Cortex of kidney (tissue), 1 donor: Measurements from ENCODE around the gene CACNA1H.
"Not testable (repeated sequence)": the region's sequence is repeated elsewhere in the genome, so short reads cannot be mapped to it uniquely, and the experiment has no call there.

ENCODE experiments used
- DNase-seq: peaks from one replicate; lab custom pipeline; 2025; lab: John Stamatoyannopoulos, UW

The CACNA1H gene

DNA sequence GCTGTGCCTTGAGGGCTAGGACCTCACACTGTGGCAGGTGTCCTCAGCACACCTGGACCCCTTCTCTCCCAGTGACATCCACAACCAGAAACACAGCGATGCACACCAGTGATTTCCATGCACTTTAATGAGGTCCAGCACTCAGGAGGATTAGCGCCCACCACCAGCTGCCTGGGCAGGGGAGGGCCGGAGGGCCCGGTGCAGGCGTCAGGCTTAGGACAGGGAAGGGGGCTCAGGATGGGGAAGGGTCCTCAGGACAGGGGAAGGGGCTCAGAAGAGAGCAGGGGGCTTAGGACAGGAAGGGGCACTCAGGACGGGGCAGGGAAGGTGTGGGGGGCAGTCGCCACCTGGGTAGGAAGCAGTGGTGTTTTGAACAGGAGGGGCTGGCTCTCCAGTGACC lies 75.3 kb downstream of the CACNA1H start:
- not testable (repeated sequence) for DNase-seq

DNA sequence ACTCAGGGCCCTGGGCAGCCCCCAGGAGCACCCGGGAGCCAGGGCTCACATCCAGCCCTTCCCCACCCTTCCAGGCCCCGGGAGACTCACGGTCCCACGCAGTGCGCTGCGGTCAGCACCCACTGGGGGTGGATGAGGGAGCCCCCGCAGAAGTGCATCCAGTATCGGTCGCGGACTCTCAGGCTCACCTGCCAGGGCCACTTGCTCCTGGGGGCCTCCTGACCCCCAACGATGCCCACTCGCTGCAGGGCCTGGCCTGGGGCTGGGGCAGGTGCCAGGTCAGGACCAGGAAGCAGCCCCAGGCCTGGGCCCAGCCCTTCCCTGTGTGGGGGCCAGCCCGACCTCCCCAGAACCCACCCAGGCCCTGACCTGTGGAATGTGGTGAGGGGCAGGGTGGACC lies 76.6 kb downstream of the CACNA1H start:
- not testable (repeated sequence) for DNase-seq

DNA sequence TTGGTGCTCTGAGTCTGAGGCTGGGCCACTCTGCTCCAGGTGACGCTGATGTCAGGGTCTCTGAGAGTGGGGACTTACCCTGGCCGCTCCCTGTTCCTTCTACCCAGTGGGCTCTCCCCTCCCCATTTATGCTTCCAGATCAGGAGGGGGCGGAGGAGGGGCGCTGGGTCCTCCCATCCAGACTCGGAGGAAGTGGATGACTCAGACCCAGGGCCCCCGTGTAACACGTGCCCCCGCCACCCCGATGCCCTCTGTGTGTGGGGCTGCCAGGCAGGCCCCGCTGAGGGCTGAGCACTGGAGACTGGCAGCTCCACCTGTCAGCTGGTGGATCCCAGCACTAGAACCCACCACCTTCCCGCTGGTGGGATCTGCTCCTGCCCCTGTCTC lies 77.2 kb downstream of the CACNA1H start, which contains the start of gene TPSB2:
Gene TPSB2 (minus strand): TSS at position 101 of the 387 bp plus-strand sequence. CDS start 233 bp downstream, outside the sequence.
- DNase-seq, result not testable (repeated sequence)

DNA sequence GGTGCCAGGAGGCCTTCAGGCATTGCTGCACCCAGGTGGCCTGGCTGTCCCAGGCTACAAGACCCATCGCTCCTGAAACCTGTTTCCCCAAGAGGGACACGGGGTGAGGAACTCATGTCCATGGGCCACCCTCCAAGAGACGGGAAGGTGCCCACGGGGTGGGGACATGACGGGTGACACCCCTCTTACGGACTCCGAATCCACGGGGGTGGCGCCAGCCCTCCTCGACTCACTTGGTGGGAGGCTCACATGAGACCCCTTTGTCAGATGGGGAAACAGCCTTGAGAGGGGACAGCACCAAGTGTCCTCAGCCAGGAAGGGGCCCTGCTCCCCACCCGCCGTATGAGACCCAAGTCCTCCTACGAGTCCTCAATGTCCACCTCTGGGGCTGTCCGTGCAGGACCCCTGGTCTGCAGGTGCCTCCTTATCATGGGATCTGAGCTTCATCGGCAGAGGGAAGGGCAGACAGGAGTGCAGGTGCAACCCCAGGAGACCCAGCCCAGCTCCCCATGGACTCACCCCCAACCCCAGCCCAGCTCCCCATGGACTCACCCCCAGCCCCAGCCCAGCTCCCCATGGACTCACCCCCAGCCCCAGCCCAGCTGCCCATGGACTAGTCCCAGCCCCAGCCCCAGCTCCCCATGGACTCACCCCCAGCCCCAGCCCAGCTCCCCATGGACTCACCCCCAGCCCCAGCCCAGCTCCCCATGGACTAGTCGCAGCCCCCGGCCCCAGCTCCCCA lies 77.7 kb downstream of the CACNA1H start:
- not testable (repeated sequence) for DNase-seq

DNA sequence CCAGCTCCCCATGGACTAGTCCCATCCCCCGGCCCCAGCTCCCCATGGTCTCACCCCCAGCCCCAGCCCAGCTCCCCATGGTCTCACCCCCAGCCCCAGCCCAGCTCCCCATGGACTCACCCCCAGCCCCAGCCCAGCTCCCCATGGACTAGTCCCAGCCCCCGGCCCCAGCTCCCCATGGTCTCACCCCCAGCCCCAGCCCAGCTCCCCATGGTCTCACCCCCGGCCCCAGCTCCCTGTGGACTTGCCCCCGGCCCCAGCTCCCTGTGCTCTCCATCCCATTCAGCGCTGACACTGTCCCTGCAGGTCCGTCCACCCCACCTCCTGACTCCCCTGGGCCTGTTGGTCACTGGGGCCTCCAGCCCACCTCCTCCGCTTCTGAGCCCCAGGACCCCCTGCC lies 78.4 kb downstream of the CACNA1H start:
- DNase-seq, result not testable (repeated sequence)

DNA sequence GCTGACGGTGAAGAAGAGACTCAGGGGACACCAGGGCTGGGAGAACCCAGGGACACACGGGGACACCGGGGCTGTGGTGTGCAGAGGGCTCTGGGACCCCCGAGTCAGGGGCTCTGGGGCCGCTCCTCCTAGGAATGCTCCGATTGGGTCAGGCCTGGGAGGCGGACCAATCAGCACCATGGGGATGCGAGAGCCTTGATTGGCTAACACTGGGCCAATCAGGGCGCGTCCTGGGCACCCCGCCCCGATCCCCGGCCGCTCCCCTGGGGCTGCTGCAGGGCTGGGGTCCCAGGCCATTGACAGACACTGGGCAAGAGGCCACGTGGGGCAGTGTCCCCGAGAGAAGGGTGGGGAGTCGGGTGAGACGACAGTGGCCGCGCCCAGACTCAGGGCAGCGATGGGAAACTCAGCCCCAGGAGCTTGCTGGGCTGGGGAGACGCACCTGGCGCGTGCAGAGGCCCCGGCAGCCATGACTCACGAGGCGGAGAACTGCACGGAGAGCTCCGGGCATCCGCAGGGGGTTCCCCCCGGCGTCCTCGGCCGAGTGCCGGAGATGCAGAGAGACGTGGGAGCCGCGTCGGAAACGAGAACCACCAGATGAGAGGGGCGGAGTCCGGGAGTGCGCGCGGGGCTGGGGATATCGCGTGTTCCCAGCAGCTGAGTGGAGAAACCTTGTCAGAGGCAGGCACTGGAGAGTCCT lies 79.3 kb downstream of the CACNA1H start:
- not testable (repeated sequence) for DNase-seq

DNA sequence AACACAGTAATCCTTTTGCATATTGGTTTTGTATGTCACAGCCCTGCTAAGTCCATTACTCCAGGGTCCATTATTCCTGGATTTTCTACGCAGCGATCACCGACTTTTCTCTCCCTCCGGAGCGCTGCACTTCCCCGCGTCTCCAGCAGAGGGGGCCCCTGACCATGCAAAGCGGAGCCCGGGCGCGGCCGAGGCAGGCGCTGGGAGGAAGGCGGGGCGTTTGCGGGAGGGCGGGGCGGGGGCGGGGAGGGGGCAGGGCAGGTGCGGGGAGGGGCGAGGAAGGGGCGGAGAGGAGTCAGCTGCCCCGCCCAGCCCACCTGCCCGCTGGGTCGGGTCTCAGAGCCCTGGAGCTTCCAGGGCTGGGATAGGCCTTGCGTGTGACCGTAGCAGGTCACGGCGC lies 83.8 kb downstream of the CACNA1H start:
- not testable (repeated sequence) for DNase-seq

DNA sequence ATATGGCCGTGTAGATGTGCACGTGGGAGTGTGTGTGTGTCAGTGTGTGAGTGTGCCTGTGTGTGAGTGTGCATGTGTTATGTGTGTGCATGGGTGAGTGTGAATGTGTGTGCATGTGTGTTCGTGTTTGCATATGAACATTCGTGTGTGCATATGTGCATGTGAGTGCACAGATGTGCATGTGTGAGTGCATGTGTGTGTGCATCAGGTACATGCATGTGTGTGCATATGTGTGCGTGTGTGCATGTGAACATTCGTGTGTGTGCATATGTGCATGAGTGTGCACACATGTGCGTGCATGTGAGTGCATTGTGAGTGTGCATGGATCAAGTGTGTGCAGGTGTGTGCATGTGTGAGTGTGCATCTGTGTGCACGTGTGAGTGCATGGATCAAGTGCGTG lies 85.1 kb downstream of the CACNA1H start:
- no peak for DNase-seq

DNA sequence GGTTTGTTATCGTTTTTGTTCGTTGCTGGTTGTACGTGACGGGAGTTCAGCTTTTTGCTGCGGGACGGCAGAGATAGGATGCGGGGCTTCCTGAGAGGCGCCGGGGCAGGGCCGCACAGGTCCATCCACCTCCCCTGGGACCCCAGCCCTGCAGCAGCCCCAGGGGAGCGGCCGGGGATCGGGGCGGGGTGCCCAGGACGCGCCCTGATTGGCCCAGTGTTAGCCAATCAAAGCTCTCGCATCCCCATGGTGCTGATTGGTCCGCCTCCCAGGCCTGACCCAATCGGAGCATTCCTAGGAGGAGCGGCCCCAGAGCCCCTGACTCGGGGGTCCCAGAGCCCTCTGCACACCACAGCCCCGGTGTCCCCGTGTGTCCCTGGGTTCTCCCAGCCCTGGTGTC lies 86.0 kb downstream of the CACNA1H start:
- DNase-seq, result not testable (repeated sequence)

DNA sequence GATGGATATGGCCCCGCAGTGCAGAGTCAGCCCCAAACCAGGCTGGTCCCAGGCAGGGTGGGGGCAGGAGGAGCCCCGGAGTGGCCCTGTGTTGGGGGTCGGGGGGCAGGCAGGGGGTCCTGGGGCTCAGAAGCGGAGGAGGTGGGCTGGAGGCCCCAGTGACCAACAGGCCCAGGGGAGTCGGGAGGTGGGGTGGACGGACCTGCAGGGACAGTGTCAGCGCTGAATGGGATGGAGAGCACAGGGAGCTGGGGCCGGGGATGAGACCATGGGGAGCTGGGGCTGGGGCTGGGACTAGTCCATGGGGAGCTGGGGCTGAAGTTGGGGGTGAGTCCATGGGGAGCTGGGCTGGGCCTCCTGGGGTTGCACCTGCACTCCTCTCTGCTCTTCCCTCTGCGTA lies 86.7 kb downstream of the CACNA1H start:
- DNase-seq, result not testable (repeated sequence)

DNA sequence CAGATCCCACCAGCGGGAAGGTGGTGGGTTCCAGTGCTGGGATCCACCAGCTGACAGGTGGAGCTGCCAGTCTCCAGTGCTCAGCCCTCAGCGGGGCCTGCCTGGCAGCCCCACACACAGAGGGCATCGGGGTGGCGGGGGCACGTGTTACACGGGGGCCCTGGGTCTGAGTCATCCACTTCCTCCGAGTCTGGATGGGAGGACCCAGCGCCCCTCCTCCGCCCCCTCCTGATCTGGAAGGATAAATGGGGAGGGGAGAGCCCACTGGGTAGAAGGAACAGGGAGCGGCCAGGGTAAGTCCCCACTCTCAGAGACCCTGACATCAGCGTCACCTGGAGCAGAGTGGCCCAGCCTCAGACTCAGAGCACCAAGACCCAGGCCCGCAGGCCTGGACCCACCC lies 87.5 kb downstream of the CACNA1H start, which contains the start of gene TPSAB1:
Gene TPSAB1 (plus strand): TSS at position 270 of the 400 bp plus-strand sequence. CDS start 234 bp downstream, outside the sequence.
- DNase-seq, result not testable (repeated sequence)

DNA sequence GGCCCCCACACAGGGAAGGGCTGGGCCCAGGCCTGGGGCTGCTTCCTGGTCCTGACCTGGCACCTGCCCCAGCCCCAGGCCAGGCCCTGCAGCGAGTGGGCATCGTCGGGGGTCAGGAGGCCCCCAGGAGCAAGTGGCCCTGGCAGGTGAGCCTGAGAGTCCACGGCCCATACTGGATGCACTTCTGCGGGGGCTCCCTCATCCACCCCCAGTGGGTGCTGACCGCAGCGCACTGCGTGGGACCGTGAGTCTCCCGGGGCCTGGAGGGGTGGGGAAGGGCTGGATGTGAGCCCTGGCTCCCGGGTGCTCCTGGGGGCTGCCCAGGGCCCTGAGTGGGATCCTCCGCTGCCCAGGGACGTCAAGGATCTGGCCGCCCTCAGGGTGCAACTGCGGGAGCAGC lies 88.2 kb downstream of the CACNA1H start:
- not testable (repeated sequence) for DNase-seq

DNA sequence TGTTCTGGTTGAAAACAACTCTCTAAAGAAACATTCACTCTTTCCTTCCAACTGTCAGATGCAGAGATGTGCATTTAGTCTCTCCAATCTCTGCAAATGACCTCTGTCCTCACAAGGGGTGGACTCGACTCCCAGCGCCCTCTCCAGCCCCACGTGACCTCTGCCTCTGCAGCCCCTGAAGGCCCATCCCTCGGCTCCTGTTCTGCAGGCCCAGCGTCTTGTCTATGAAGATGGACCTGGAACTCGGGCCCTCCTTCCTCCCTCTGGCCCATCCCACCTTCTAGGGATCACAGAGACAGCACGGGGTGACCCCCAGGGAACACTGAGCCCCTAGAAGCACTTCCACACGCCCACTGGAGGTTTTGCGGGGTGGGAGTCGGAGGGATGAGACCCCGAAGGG lies 90.5 kb downstream of the CACNA1H start:
- DNase-seq, result not testable (repeated sequence)

DNA sequence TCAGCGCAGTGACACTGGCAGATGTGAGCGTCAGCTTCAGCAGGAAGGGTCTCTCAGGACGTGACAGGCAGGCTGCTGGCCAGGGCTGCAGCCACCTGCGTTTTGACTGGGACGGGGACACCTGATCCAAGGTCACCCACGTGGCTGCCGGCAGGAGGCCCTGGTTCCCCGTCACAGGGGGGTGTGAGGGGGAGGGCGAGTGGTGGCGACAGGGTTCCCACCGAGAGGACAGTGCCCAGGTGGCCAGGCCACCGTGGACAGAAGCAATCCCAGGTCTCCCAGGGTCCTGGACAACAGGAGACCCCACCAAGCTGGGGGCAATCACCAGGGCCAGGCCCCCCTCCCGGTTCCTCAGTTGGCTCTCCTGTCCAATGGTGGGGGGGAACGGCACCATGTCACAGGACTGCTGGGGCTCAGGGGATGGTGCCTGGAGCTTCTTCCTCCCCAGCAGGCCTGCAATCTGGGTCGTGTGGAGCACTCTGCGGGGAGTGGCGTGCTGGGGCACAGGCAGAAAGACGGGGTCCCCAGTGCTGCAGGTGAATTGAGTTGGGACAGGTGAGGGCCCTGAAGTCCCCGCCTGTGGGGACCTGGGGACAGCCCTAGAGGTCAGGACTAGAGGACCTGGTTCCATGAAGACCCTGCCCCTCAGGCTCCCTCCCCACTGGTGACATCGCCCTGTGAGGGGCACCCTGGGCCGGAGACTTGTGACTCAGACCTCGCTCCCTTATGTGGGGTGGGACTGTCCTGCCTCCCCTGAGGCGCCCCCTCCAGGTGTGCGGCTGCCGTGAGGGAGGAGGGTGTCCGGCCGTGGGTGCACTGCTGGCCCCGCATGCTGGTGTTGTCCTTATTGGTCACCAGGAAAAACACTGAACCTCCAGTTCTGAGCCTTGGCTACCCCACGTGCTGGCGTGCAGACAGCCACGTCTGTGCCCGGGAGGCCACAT lies 91.3 kb downstream of the CACNA1H start:
- not testable (repeated sequence) for DNase-seq

DNA sequence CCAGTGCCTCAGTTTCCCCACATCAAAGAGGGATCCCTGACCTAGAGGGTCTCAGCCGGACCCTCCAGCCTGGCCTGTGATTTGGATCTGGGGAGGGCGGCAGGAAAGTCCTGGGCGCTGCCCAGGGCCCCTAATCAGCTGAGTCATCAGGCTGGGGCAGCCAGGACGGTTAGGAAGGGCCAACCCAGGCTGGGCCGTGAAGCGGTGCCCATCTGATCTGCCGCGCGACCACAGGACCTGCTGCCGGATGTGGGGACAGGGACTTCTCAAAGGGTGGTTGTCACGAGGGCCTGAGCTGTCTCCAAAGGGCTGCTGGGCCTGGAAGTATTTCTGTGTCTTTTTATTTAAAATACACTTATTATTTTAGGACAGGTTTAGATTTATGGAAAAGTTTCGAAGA lies 92.0 kb downstream of the CACNA1H start:
- DNase-seq, result no peak

DNA sequence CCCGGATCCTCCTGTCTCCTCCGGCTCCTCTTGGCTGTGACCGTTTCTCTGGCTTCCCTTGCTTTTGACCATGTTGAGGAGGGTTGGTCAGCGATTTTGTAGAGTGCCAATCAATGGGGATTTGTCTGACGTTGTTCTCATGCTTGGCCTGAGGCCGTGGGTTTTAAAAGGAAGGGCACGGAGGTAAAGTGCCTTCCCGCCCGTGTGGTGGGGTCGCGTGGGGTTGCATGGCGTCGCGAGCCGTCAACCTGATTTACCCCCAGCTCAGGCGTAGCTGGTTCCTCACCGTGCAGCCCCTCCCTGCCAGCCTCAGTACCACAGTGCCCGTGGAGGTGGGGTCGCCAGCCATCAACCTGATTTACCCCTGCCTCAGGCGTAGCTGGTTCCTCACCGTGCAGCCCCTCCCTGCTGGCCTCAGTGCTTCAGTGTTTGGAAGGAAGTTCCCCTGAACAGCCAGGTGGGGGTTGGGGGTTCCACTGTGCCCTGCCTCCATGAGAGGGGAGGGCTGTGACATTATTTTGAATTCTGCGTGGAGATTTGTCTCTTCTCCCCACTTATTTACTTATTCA lies 92.6 kb downstream of the CACNA1H start:
- DNase-seq, result no peak

DNA sequence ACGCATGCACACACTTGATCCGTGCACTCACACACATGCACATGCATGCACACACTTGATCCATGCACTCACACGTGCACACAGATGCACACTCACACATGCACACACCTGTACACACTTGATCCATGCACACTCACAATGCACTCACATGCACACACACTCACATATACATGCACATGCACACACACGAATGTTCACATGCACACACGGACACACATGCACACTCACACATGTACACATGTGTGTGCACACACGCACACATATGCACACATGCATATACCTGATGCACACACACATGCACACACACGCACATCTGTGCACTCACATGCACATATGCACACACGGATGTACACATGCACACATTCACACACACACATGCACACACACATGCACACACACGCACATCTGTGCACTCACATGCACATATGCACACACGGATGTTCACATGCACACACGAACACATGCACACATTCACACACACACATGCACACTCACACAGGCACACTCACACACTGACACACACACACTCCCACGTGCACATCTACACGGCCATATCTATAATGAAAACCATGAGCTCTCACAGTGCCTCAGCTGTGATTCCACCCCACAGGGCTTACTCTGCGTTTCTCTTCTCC lies 95.1 kb downstream of the CACNA1H start:
- DNase-seq, result not testable (repeated sequence)

DNA sequence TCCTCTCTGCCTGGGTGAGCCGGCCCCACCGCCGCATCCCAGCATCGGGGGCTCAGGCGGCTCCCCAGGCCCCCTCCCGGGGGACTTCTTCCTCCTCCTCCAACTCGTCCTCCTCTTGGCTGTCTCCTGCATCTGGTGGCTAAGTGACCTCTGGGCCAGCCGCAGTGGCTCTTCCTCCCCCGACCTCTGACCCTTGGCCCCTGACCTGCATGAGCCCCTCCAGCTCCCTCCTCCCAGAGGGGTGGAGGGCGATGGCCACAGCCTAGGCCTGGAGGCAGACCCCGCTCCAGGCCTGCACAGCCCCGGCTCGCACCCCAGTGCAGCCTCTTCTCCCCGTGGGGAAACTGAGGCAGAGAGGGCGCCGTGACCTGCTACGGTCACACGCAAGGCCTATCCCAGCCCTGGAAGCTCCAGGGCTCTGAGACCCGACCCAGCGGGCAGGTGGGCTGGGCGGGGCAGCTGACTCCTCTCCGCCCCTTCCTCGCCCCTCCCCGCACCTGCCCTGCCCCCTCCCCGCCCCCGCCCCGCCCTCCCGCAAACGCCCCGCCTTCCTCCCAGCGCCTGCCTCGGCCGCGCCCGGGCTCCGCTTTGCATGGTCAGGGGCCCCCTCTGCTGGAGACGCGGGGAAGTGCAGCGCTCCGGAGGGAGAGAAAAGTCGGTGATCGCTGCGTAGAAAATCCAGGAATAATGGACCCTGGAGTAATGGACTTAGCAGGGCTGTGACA lies 96.3 kb downstream of the CACNA1H start:
- not testable (repeated sequence) for DNase-seq

DNA sequence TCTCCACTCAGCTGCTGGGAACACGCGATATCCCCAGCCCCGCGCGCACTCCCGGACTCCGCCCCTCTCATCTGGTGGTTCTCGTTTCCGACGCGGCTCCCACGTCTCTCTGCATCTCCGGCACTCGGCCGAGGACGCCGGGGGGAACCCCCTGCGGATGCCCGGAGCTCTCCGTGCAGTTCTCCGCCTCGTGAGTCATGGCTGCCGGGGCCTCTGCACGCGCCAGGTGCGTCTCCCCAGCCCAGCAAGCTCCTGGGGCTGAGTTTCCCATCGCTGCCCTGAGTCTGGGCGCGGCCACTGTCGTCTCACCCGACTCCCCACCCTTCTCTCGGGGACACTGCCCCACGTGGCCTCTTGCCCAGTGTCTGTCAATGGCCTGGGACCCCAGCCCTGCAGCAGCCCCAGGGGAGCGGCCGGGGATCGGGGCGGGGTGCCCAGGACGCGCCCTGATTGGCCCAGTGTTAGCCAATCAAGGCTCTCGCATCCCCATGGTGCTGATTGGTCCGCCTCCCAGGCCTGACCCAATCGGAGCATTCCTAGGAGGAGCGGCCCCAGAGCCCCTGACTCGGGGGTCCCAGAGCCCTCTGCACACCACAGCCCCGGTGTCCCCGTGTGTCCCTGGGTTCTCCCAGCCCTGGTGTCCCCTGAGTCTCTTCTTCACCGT lies 100.9 kb downstream of the CACNA1H start:
- not testable (repeated sequence) for DNase-seq

DNA sequence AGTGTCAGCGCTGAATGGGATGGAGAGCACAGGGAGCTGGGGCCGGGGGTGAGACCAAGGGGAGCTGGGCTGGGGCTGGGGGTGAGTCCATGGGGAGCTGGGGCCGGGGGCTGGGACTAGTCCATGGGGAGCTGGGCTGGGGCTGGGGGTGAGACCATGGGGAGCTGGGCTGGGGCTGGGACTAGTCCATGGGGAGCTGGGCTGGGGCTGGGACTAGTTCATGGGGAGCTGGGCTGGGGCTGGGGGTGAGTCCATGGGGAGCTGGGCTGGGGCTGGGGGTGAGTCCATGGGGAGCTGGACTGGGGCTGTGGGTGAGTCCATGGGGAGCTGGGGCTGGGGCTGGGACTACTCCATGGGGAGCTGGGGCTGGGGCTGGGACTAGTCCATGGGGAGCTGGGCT lies 101.9 kb downstream of the CACNA1H start:
- DNase-seq, result not testable (repeated sequence)
